K562 (cell line): ENCODE results near the gene CREB5. TPM values are rescaled to one million over a fixed set of nuclear protein-coding genes. Genes with fewer than 3 reads are reported as not detected.

Experiments
- ATAC-seq: fragments of 200-7000 bp; cut with Tn5 transposase; 3 replicates; pipeline ENCODE4 v1.9.1; 2020; ENCODE audit warnings: moderate library complexity
- BruUV-seq: library from RNA; stranded (reverse); fragments of 400-500 nt; replicated peaks from 2 replicates; lab custom pipeline; 2021; lab: Mats Ljungman, UMichigan
- CTCF ChIA-PET: fragments of 300-600 bp; formaldehyde crosslinking; extraction: SDS; loops from one replicate; lab custom pipeline; 2021; ENCODE audit warnings: low intra/inter-chr PET ratio; lab: Yijun Ruan, JAX
- POLR2A ChIA-PET: fragments of 300-600, 350-650 bp; sonication (Branson Sonifier 250); formaldehyde crosslinking; extraction: SDS; loops from one replicate; lab custom pipeline; 2021; ENCODE audit warnings: antibody characterized with exemption, inconsistent platforms; lab: Yijun Ruan, JAX
- DNase-seq, 4 experiments: peaks; one replicate each; pipeline versions ENCODE4 v3.0.0 to v3.0.0-alpha.2; 2011 to 2018; ENCODE audit warnings: low spot score in 3 of 4, mixed read lengths in 3 of 4; ENCODE audit errors: extremely low read depth in 1 of 4
- FAIRE-seq: peaks from 2 replicates; lab custom pipeline; 2011; peaks lifted over from hg19 to GRCh38; lab: Jason Lieb, UNC
- H2AFZ ChIP-seq: 2 replicates; pipeline ENCODE4 v1.6.0; 2011; ENCODE audit warnings: low read depth, low read length, control low read depth, inconsistent platforms
- H3K27ac ChIP-seq: fragments of 200-600 bp; 3 replicates; pipeline ENCODE4 v1.8.0; 2011; ENCODE audit warnings: low read depth, mild to moderate bottlenecking, control low read depth, inconsistent platforms, low read length, moderate library complexity, mixed read lengths; ENCODE audit errors: extremely low read depth
- H3K27me3 ChIP-seq, 2 experiments: fragments of 300-600 bp in 1 of 2; 2 replicates in 1 of 2; 3 replicates in 1 of 2; pipeline versions ENCODE4 v1.6.0 to v1.8.0; 2011; ENCODE audit warnings: inconsistent platforms in 2 of 2, low read length in 2 of 2, mild to moderate bottlenecking in 1 of 2, mixed read lengths in 1 of 2, moderate library complexity in 1 of 2; ENCODE audit not compliant: control insufficient read depth in 2 of 2, insufficient read depth in 2 of 2
- H3K36me3 ChIP-seq: fragments of 300-600 bp; 3 replicates; pipeline ENCODE4 v1.8.0; 2011; ENCODE audit warnings: mild to moderate bottlenecking, low read length, inconsistent platforms; ENCODE audit not compliant: control insufficient read depth, insufficient read depth
- H3K4me1 ChIP-seq, 2 experiments: fragments of 200-600 bp in 1 of 2; replicated peaks in 1 of 2; 2 replicates in 1 of 2; 3 replicates in 1 of 2; pipeline versions ENCODE4 v1.5.1 to v1.8.0; 2011; ENCODE audit warnings: inconsistent platforms in 2 of 2, low read length in 2 of 2, mild to moderate bottlenecking in 1 of 2, mixed read lengths in 1 of 2, moderate library complexity in 1 of 2; ENCODE audit not compliant: control insufficient read depth in 2 of 2, insufficient read depth in 2 of 2
- H3K4me2 ChIP-seq: 2 replicates; pipeline ENCODE4 v1.6.1; 2011; ENCODE audit warnings: low read length, control low read depth, inconsistent platforms, mixed read lengths; ENCODE audit not compliant: insufficient read depth
- H3K4me3 ChIP-seq: fragments of 200-600 bp; sonication (generic), shearing (Covaris generic); 2 replicates; pipeline ENCODE4 v1.5.1; 2016; ENCODE audit warnings: control low read depth, inconsistent platforms
- H3K79me2 ChIP-seq: fragments of 200-600 bp; 3 replicates; pipeline ENCODE4 v1.8.0; 2011; ENCODE audit warnings: low read length, inconsistent platforms; ENCODE audit not compliant: control insufficient read depth, insufficient read depth
- H3K9ac ChIP-seq, 2 experiments: 2 replicates each; pipeline versions ENCODE4 v1.6.0 to v1.6.1; 2011; ENCODE audit warnings: low read depth in 2 of 2, low read length in 2 of 2, control low read depth in 1 of 2, inconsistent platforms in 1 of 2, mild to moderate bottlenecking in 1 of 2, mixed read lengths in 1 of 2; ENCODE audit not compliant: insufficient read depth in 1 of 2
- H3K9me1 ChIP-seq: one replicate; pipeline ENCODE4 v1.6.0; 2011; ENCODE audit warnings: inconsistent platforms, mild to moderate bottlenecking, low read length, moderate library complexity; ENCODE audit not compliant: control insufficient read depth, insufficient read depth
- H3K9me3 ChIP-seq: replicated peaks from 2 replicates; pipeline ENCODE4 v1.5.1; 2011; ENCODE audit warnings: low read depth, low read length, inconsistent platforms; ENCODE audit not compliant: control insufficient read depth, insufficient read depth
- H4K20me1 ChIP-seq: replicated peaks from 2 replicates; pipeline ENCODE4 v1.6.1; 2011; ENCODE audit warnings: low read length, inconsistent platforms, mixed read lengths; ENCODE audit not compliant: control insufficient read depth, insufficient read depth
- COPS2 ChIP-seq: fragments of 450-650 bp; conservative IDR thresholded peaks from 2 replicates; pipeline ENCODE4 v1.6.1; 2016; ENCODE audit warnings: mild to moderate bottlenecking, moderate library complexity
- CSDE1 ChIP-seq, 2 experiments: fragments of 450-650 bp; IDR thresholded peaks; 2 replicates each; pipeline ENCODE4 v1.6.1; 2016; ENCODE audit warnings: mild to moderate bottlenecking in 1 of 2
- ETS2 ChIP-seq: IDR thresholded peaks from 2 replicates; pipeline ENCODE4 v1.6.1; 2016; ENCODE audit warnings: borderline replicate concordance, missing genetic modification characterization, mild to moderate bottlenecking, moderate library complexity, missing compliant biosample characterization; ENCODE audit not compliant: poor library complexity, severe bottlenecking
- KAT8 ChIP-seq: fragments of 450-650 bp; IDR thresholded peaks from 2 replicates; pipeline ENCODE4 v1.6.1; 2016; ENCODE audit warnings: low read depth, mild to moderate bottlenecking
- SETDB1 ChIP-seq: IDR thresholded peaks from one replicate; pipeline ENCODE4 v1.6.1; 2012; ENCODE audit warnings: low read length, control low read depth, inconsistent platforms
- SMAD2 ChIP-seq: fragments of 150-350 bp; IDR thresholded peaks from 2 replicates; pipeline ENCODE4 v1.6.1; 2014; ENCODE audit warnings: low read depth, mild to moderate bottlenecking, low read length
- TAF7 ChIP-seq: fragments of 450-650 bp; IDR thresholded peaks from 2 replicates; pipeline ENCODE4 v1.6.1; 2016; ENCODE audit warnings: missing genetic modification characterization, missing compliant biosample characterization
- ZNF124 ChIP-seq: sonication (generic); formaldehyde crosslinking; IDR thresholded peaks from 2 replicates; pipeline ENCODE4 v1.8.1; 2022; ENCODE audit warnings: missing genetic modification reagents
- ZNF41 ChIP-seq: fragments of 250-450 bp; sonication (Bioruptor Pico); conservative IDR thresholded peaks from 2 replicates; pipeline ENCODE4 v1.4.0; 2020; ENCODE audit warnings: mild to moderate bottlenecking
- WGBS: fragments of 100-300 bp; shearing (Covaris generic); methylation state at CpG from one replicate; pipeline ENCODE4 v1.1.6; 2016; ENCODE audit warnings: low coverage, mixed read lengths; ENCODE audit not compliant: insufficient coverage; ENCODE audit errors: missing lambda C conversion rate; 5-methylcytosine and 5-hydroxymethylcytosine counted together
- in situ Hi-C: fragments of 300-500 bp; cut with MboI; formaldehyde crosslinking; loops from 4 replicates; pipeline ENCODE4 v1.15.0; 2018; ENCODE audit warnings: inconsistent platforms, mixed read lengths
- intact Hi-C: fragments of 100-400 bp; cut with micrococcal nuclease; formaldehyde crosslinking; loops from 2 replicates; pipeline ENCODE4 v1.14.2; 2022
- polyA plus RNA-seq, 8 experiments: library from polyadenylated mRNA; depleted of rRNA in 4 of 8; stranded (reverse) in 5 of 8; unstranded in 3 of 8; fragments of >200 nt; fragmentation: Nextera tagmentation in 2 of 8; fragmentation: Illumina TruSeq in 1 of 8; extraction: Ambion mirVana in 2 of 8; extraction: Trizol in 1 of 8; gene quantifications; 2 replicates each; pipeline versions ENCODE4 v1.2.1 to v1.2.3, GENCODE V29; 2011 to 2014; ENCODE audit warnings: inconsistent platforms in 1 of 8, missing spikeins in 1 of 8
- total RNA-seq, 7 experiments: library from RNA; depleted of rRNA in 6 of 7; stranded (reverse); fragments of >200 nt in 6 of 7; fragmentation: Illumina TruSeq in 2 of 7; extraction: Trizol in 2 of 7; gene quantifications; 2 replicates each; pipeline versions ENCODE4 v1.2.1 to v1.2.3, GENCODE V29; 2011 to 2021; ENCODE audit warnings: low replicate concordance in 1 of 7
- TF ChIP-seq, protein P1 (sequence below): fragments of 250-450 bp; sonication (Bioruptor Pico); IDR thresholded peaks from 2 replicates; pipeline ENCODE4 v1.6.1; 2021; ENCODE audit warnings: mild to moderate bottlenecking
- TF ChIP-seq, protein P2 (sequence below): fragments of 450-650 bp; IDR thresholded peaks from 2 replicates; pipeline ENCODE4 v1.6.1; 2016; ENCODE audit warnings: low read depth

CREB5 gene
- total and polyA plus RNA-seq, 9 of the 15 experiments (the other 6 are each of a cell fraction or from before 2014, with no cell fraction given): 0.33 to 6.4 (median 1.8) TPM

DNA sequence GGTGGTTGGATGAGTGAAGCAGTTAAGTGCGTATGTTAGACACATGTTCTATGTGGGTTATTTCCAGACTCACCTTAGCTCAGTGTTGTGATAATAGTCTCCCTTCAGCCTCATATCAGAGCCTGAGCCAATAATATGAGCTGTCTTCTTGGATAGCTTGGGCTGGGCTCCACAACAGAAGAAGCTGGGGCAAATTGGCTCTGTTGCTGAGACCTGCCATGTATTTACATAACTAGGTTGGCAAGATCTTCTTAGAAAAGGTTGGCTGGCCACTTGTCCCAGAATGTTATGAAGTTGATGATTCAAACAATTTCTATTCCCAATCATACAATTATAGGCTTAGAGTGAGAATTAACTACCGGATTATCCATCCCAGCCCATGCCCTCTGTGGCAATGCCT lies 35.7 kb upstream of the CREB5 start:
- H3K79me2 ChIP-seq: no peaks in the 10 kb centered on the region
- in situ Hi-C loops (no loop called here), intact Hi-C loops (no loop called here)
- DNase-seq (no peak), FAIRE-seq (no peak), ATAC-seq (no peak)
- TF ChIP-seq, protein P1, sequence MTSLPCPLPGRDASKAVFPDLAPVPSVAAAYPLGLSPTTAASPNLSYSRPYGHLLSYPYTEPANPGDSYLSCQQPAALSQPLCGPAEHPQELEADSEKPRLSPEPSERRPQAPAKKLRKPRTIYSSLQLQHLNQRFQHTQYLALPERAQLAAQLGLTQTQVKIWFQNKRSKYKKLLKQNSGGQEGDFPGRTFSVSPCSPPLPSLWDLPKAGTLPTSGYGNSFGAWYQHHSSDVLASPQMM (CRISPR knock-in tag): no peak
- TF ChIP-seq COPS2 (no peak), ETS2 (tag) (no peak), ZNF41 (no peak), CSDE1 (IDR thresholded peaks at IDR 0.05) (no peak), SETDB1 (no peak), SMAD2 (no peak), ZNF124 (no peak), KAT8 (no peak), TAF7 (tag) (no peak)
- TF ChIP-seq, protein P2, sequence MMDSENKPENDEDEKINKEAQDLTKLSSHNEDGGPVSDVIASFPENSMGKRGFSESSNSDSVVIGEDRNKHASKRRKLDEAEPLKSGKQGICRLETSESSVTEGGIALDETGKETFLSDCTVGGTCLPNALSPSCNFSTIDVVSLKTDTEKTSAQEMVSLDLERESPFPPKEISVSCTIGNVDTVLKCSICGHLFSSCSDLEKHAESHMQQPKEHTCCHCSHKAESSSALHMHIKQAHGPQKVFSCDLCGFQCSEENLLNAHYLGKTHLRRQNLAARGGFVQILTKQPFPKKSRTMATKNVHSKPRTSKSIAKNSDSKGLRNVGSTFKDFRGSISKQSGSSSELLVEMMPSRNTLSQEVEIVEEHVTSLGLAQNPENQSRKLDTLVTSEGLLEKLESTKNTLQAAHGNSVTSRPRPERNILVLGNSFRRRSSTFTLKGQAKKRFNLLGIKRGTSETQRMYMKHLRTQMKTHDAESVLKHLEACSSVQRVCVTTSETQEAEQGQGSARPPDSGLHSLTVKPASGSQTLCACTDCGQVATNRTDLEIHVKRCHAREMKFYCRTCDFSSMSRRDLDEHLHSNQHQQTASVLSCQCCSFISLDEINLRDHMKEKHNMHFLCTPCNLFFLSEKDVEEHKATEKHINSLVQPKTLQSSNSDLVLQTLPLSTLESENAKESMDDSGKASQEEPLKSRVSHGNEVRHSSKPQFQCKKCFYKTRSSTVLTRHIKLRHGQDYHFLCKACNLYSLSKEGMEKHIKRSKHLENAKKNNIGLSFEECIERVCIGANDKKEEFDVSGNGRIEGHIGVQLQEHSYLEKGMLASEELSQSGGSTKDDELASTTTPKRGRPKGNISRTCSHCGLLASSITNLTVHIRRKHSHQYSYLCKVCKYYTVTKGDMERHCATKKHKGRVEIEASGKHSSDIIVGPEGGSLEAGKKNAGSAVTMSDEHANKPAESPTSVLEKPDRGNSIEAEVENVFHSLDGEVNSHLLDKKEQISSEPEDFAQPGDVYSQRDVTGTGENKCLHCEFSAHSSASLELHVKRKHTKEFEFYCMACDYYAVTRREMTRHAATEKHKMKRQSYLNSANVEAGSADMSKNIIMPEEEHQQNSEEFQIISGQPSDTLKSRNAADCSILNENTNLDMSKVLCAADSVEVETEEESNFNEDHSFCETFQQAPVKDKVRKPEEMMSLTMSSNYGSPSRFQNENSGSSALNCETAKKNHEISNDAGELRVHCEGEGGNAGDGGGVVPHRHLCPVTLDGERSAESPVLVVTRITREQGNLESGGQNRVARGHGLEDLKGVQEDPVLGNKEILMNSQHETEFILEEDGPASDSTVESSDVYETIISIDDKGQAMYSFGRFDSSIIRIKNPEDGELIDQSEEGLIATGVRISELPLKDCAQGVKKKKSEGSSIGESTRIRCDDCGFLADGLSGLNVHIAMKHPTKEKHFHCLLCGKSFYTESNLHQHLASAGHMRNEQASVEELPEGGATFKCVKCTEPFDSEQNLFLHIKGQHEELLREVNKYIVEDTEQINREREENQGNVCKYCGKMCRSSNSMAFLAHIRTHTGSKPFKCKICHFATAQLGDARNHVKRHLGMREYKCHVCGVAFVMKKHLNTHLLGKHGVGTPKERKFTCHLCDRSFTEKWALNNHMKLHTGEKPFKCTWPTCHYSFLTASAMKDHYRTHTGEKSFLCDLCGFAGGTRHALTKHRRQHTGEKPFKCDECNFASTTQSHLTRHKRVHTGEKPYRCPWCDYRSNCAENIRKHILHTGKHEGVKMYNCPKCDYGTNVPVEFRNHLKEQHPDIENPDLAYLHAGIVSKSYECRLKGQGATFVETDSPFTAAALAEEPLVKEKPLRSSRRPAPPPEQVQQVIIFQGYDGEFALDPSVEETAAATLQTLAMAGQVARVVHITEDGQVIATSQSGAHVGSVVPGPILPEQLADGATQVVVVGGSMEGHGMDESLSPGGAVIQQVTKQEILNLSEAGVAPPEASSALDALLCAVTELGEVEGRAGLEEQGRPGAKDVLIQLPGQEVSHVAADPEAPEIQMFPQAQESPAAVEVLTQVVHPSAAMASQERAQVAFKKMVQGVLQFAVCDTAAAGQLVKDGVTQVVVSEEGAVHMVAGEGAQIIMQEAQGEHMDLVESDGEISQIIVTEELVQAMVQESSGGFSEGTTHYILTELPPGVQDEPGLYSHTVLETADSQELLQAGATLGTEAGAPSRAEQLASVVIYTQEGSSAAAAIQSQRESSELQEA: no peak
- H3K4me3 ChIP-seq: no peak overlapping the region
- no peaks in the 10 kb centered on the region for H3K4me1 ChIP-seq
- no peaks in the 10 kb centered on the region for H3K9me3 ChIP-seq
- H3K36me3 ChIP-seq: no peaks in the 10 kb centered on the region
- POLR2A ChIA-PET: no interaction called here
- H3K27ac ChIP-seq: no peak overlapping the region
- H3K27me3 ChIP-seq: 0 out of 5 replicates have a peak, but pooled peaks cover 0 to 3% of the 10 kb centered on the region in 2 experiments
- no peak overlapping the region for H3K9ac ChIP-seq
- H2AFZ ChIP-seq: no peak overlapping the region
- CTCF ChIA-PET: no interaction called here
- WGBS: 0% methylated on average over 2 of the region's 2 CpGs
- no TSS peak for BruUV-seq
- no peaks in the 10 kb centered on the region for H4K20me1 ChIP-seq
- H3K4me2 ChIP-seq: no peak overlapping the region
- no peaks in the 10 kb centered on the region for H3K9me1 ChIP-seq
